Activated effector memory CD4-positive, alpha-beta T cell treated with anti-CD3 and anti-CD28 coated beads, Interleukin-2, amount 50 U/mL, for 16 hours (primary cell): Measurements from ENCODE around the gene GZF1.

Experiments used
- DNase-seq: peaks from one replicate; pipeline ENCODE4 v3.0.0-alpha.2; 2020

Gene GZF1

DNA sequence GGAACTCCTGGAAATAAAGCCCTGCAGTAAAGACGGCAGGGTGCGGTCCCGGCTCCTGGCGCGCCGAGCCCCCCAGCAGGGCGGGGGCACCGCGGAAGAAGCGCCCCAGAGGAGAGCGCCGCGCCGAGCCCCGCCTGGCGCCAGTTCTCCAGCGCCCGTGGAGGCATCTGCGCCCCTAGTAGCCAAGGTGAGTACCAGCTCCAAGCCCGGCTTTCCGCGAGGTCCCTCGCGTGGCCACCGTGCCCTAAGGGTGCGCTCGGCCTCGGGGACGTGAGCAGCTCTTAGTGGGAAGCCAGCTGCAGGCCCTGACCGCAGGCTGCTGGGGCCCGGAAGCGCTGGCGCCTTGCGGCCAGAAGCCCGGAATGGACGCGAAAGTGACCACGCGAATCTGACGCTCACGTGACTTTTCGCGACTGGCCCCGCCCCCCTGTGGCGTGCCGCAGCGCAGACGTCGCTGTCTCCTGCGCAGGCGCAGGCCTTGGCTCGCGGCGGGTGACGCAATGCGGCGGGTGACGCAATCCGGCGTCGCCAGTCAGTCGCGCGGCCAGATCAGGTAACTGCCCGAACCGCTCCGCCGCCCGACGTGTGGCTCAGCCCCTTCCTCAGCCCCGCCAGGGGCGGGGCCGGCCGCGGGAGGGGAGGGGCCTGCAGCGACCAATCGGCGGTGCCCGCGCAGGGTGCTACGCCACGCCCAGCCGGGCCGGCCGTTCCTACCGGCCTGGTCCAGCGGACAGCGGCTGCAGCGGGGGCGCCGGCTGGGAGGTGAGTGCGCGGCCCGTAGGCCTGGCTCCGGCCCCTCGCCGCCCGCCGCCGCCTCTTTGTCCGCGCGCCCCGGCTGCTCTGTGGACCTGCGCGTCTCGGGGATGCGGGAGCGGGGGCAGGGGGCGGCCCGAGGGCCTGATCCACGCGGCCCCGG, at the start of gene GZF1:
GZF1 (plus strand) TSS at position 707 of the 916 bp plus-strand sequence. CDS start 2,202 bp downstream, outside the sequence.
- DNase-seq = peak; percentile 100

DNA sequence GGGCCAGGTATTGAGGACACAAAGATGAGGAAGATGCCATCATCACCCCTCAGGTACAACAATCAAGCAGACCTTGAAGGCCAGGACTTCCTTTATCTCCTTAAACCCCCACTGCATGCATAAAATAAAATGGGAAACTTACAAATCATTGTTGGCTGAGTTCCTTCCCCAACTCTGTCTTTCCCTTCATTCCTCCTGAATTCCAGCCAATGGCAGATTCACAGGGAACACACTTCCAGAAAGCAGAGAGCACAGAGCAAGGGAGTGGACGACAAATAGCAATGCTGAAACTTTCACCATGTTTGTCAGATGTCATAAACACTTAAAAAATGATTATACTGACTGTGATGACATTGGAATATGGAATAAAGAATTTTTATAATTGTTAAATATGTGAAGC, 48.7 kb upstream of the GZF1 start:
- DNase-seq = no peak

DNA sequence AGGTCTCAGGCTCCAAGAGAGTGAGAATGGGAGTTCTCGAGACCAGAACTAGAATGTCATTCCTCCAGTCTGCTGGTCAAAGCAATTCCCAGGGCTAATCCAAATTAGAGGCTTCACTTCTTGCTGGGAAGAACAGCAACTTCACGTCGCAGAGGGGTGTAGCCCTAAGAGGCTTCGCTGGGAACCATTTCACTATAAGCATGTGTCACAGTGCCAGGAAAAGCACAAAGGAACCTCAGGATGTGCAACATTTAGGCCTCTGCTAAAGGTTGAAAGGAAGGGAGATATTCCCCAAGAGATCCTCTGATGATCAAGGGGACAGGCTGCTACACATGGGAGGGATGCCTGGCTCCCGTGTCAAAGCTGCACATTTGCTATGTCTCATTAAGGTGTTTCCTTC, 47.3 kb upstream of the GZF1 start:
- no peak for DNase-seq

DNA sequence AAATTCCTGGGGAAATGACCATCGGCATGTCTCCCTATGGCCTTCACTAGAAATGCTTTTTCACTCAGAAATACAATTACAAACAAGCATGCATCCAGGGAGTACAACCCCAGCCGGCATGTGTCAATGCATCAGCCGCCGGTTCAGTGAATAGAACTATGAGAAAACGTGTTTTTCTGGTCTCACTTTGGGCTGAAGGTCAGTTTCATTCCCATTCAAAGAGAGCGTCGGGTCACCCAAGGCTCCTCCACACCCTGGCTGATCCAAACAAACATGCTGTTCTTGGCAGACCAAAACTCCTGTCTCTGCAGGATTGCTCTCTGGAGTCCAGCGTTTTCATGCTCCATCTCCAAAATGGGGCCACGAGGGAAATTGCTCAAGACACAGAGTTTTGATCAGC, 46.9 kb upstream of the GZF1 start:
- no peak for DNase-seq

DNA sequence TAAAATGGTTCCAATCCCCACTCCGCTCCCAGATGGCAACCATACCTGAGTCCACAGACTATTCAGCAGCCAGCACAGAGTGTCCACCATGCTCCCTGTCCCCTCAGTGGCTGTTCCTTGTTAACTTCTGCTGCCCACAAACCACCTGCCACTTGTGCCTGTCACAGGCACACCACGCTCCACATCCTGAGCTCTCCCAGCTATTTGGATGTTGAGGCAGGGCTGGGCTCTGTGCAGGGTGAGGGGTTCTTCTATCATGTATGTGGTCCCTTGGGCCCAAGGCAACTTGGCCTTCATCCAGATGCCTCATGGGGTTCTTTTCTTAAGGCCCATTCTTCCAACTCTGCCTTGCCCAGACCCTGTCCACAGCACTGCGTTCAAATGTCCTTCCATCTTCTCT, 45.4 kb upstream of the GZF1 start:
- DNase-seq = no peak

DNA sequence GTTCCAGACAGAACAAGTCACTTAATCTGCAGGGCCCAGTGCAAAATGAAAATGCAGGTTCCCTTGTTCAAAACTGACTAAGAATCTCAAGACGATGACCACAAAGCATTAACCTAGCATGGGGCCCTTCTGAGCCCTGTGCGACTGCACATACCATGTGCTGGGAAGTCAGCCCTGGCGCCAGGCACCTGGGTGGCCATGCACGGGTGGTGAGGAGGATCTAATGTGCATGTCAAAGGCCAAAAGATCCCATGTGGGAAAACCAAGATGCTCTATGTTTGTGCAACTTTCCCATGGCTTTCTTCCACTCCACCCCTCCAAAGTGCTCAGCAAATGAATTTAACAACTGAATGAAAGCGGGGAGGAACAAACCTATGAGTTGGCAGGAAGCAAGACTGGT, 44.9 kb upstream of the GZF1 start:
- DNase-seq = no peak

DNA sequence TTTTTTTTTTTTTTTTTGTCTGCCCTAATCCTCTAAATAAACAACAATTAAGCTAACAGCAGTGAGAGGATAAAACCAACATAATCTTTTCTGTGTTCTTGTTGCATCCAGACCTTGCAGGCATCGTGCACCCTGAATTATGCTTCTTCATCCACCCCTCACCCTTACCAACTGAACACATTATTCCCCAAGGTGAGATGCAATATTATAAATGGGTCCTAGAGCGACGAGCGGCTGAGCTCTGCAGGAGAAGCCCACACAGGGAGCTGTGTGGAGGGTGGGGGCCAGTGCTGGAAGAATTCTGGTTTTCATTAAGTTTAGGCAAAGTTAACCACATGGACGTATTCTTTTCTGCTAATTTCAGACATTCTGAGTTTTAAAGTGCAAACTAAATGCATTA, 43.6 kb upstream of the GZF1 start:
- no peak for DNase-seq

DNA sequence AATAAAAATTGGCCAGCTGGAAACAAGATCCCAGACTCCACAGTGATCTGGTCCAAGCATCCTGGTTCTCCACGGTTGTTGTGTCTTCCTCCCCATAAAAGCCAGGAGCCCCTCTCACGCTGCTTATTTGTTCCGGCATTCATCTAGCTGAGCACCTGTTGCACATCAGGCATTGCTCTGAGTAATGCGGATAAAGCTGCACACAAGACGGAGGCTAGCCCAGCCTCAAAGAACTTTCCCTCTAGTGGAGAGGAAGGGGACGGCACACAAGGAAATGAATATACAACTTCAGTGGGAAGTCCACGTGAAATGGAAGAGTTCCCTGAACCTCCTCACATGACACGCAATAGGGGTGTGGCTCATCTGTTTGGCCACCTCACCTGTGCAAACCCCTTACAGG, 41.7 kb upstream of the GZF1 start:
- peak; percentile 30 for DNase-seq

DNA sequence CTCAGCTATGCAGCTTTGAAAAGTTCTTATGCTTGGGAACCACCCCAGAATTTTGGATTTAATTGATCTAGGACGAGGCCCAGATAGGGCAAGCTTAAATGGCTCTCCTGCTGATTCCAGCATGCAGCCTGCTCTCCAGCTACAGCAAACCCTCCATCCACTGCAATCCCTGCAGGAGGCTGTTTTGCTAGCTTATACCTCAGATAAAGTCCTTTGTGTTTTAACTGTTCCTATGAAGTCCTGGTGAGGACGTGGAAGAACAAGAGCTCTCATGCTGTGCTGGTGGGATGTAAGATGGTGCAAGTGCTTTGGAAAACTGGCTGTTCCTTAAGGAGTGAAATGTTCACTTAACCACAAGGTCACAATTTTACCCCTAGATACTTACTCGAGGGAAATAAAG, 36.9 kb upstream of the GZF1 start:
- no peak for DNase-seq

DNA sequence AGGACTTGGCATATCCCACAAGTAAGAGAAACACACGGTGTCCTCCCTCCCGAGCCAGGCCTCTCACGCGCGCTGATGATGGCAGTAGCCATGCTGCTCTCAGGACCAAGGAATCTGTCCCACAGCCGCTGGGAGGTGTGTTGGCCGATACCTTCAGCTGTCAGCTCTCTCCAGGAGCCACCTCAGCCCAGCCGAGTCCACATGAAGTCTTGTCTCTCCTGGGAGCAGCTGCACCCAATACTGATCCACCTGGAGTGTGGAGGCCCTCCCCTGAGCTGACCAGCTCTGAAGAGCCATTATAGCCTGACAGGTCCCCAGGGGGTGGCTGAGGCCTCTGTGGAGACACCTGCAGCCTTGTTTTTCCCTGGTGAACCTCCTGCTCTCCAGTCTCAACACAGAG, 35.2 kb upstream of the GZF1 start:
- DNase-seq = no peak

DNA sequence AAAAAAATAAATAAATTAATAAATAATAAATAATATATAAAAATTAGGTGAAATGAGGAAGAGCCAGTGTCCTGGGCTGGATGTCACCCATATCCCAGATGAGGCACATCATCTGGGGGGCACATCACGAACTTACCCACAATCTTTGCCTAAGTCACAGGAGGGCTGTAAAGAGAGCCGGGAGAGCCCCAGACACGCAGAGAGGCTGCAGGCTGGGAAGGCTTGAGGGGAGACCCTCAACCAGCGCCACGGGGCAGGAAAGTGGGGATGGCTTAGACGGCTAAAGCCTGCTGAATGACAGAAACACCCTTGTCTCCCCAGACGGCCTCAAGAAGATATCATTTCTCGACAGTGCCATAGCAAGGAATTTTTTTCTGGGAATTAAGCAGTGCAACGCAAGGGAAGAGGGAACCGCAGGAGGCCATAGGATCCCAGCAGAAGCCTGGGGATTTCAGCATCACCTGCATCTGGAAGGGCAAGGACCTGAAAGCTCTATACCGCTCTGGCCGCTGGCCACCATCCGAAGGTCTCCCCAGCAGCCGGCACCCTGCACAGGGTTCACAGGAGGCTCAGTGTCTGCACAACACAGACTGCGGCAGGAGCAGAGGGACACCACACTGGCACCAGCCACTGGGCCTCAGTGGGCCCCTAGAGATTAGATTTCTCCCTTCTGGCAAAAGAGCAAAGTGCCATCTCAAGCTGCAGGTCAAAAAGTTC, 34.2 kb upstream of the GZF1 start:
- no peak for DNase-seq

DNA sequence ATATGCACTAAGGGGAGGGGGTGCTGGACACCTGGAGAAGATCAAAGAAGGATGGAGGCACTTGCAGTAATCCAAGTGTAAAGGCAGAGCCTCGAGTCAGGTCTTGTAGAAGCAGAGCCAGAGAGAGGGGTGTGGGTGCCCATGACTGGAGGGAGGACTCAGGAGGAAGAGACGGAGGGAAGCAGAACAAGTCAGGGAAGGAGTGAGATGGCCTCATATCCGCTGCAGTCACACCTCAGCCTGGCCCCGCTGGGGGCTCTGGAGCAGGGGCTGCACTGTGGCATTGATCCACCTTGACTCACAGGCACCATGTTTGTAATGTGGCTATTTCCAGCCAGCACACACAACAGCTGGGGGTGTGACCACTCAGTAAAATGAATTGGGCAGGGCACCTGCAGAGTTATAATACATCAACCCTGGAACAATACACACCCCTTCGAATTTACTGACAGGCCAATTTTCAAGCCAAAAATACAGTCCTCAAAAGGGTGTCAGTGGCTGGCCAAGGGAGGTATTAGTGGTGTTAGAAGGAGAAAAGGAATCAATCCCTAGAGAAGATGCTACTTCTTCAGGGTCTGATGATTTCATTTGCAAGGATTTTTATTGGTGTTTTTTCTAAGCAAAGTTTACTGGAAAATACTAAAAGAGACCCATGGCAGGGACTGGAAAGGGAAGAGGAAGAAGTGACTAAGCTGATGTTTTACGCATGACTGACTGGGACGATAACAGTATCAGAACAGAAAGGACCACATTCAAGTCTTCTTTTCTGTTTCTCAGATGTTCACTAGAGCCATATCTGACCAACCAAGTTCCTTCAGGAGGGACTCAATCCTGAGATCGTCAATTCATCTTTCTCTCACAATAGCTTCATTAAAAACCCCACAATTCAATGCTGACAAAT, 30.3 kb upstream of the GZF1 start:
- no peak for DNase-seq

DNA sequence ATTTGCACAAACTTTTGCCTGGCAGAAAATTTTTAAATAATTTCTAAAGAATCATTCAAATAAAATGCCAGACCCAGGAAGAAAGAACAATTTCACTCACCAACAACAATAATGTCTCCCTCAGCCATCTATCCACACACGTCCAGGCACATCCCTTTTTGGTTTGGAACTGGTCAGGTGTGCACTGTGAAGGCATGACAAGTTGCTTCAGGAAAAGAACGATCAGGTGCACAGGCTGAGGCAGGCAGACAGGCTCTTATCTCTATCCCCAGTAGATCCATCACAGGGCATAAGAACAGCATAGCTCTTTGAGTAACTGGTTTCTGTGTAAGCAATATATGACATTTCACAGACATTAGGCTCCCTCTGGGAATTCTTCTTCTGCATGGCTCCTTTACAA, 29.5 kb upstream of the GZF1 start:
- no peak for DNase-seq

DNA sequence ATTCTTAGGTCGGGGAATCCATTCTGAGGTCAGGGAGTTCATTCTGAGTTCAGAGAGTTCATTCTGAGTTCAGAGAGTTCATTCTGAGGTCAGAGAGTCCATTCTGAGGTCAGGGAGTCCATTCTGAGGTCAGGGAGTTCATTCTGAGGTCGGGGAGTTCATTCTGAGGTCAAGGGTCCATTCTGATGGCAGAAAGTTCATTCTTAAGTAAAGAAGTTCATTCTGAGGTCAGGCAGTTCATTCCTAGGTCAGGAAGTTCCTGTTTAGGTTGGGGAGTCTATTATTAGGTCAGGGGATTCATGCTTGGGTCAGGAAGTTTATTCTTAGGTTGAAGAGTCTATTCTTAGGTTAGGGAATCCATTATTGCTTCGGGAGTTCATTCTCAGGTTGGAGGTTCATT, 27.9 kb upstream of the GZF1 start:
- DNase-seq = no peak

DNA sequence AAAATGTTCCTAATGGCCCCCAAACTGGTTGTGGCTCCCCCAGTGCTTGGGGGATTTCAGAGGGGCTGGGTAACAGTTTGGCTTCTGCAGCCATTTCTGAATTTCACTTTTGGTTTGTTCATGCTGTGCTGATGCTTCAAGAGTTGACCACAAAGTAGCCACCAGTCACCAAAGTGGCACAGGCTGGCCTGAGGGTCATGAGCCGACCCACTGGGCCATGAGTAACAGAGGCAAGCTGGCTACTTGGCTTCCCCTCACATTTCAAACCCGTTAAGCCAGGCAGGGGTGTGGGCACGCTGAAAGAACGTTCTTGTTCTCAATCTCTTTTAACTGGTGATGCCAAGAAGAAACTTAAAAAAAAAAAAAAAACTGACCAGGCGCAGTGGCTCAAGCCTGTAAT, 26.5 kb upstream of the GZF1 start:
- DNase-seq = no peak

DNA sequence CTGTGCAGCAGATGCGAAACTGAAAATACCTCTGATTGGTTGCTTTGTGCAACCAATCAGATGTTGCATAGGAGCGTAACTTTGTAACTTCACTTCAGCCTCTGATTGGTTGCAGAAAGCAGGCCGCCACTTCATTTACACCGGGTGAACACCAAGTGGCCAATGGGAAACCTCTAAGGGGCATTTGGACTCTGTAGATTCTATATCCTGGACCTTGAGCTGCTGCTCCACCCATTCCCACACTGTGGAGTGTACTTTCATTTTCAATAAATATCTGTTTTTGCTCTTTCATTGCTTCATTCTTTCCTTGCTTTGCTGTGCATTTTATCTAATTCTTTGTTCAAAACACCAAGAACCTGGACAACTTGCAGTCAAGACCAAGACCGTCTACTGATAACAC, 25.5 kb upstream of the GZF1 start:
- no peak for DNase-seq

DNA sequence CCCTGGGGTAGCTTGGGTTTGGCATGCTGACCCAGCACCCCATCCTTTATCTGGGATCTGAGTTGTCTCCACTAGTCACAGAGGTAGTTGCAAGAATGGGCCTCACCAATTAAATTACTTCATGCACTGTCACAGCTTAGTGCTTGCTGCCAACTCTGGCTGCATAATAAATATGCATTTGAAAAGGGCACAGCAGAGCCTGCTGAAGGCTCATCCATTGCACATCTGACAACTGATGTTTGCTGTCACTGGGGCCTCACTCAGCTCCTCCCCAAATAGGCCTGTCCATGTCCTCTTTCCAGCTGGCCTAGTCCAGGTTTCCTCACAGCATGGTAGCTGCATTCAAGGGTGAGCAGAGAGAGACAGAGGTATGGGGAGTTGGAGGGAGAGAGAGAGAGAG, 24.7 kb upstream of the GZF1 start:
- DNase-seq = no peak

DNA sequence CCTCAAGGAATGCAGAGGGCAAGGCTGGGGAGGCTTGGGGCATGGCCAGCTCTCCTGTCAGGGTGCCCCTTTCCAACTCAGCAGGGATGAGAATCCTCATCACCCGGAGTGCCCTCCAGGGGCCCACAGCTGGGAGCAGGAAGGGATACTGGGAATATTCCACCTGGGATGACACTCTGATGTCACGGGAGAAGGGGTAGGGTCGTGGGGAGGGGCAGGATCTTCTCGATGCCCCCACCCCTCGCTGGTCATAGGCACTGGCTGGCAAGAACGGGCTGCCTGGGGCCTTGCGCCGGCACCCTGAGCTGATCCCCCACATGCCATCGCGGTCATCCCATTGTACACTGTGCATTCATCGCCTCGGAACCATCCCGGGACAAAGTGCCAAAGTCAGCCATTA, 22.0 kb upstream of the GZF1 start:
- no peak for DNase-seq

DNA sequence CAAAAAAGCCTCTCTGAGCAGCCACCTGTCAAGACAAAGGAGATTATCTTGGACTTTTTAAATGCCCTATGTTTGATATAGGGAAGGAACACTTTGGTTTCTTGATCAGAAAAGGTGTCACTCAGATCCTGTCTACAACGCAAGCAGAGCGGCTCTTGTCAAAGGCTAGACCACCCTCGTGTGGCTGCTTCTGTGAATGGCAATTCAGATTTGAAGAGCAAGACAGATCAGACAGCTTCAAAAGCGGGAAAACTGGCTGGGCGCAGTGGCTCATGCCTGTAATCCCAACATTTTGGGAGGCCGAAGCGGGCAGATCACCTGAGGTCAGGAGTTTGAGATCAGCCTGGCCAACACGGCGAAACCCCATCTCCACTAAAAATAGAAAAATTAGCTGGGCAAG, 21.5 kb upstream of the GZF1 start:
- DNase-seq = no peak

DNA sequence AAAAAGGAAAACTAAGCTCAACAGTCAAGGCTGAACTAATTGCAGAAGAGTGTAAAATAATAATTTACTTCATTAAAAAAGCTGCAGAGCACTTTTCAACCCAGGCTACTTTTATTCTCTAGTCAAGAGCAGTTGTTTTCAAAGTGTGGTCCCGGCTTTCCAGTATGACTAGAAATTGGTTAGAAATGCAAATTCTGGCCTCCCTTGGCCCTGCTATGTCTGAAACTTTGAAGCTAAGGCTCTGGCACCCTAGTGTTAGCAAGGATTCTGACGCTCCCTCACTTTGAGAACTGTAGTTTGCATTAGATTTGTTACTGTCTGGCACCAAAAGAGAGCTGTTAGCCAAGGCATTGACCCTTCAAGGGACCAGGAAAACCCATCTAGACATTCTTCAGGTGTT, 20.9 kb upstream of the GZF1 start:
- DNase-seq = no peak

DNA sequence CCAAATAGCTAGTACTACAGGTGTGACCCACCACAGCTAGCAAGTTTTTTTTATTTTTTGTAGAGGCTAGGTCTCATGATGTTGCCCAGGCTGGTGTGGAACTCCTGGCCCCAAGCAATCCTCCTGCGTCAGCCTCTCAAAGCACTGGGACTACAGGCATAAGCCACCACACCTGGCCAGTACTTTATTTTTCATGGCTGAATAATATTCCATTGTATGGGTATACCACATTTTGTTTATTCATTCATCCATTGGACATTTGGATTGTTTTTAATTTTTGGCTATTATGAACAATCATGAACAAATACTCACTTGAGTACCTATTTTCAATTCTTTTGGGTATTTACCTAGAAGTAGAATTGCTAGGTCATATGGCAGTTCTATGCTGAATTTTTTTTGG, 18.4 kb upstream of the GZF1 start:
- DNase-seq = no peak

DNA sequence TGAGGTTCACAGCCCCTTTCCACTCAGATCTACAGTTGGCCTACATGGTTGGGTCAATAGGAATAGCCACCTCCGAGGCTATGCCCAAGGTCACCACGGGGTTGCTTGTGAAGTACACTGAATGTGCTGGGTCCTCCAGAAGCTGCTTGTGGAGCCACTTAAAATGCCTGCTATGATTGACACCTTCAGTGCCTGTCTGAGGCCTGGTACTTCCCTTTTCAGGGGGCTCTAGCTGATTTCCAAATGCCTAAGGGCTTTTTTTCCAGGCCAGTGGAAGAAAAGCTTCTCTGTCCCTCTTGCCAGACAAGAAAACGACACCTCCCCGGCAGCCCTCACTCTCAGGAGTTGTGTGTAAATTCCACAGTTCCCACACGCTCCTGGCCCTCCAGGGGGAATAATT, 17.6 kb upstream of the GZF1 start:
- DNase-seq = no peak

DNA sequence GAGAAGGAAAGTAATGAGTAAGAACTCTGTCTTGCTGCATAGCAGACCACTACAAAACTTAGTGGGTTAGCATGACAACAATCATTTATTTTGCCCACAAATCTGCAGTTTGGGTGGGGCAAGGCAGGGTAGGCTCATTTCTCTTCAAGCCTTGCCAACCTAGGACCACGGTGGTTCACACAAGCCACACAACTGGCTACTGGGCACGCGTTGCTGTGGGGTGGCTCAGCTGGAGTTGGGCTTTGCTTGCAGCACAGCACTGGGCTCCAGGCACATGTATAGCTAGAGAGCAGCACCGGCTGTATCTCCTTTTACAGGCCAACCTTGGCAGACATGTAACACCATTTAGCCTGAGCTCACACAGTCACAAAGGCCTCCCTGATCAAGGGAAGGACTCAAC, 16.0 kb upstream of the GZF1 start:
- no peak for DNase-seq
